WTC11 (cell line): ENCODE results near the gene CZIB. TPM values are rescaled to one million over a fixed set of nuclear protein-coding genes. Genes with fewer than 3 reads are reported as not detected.

Source experiments
- ATAC-seq: fragments of 200-7000 bp; cut with Tn5 transposase; 2 replicates; pipeline ENCODE4 v1.10.0; 2021; ENCODE audit warnings: mild to moderate bottlenecking, moderate library complexity
- CTCF ChIA-PET: fragments of 300-600 bp; sonication (Branson Sonifier 250); formaldehyde crosslinking; loops from one replicate; lab custom pipeline; 2021; ENCODE audit warnings: antibody characterized with exemption; lab: Charles Lee
- POLR2A ChIA-PET: fragments of 350-600 bp; sonication (Branson Sonifier 250); formaldehyde crosslinking; loops from one replicate; lab custom pipeline; 2021; ENCODE audit warnings: antibody characterized with exemption; lab: Charles Lee
- DNase-seq: peaks from one replicate; pipeline ENCODE4 v3.0.0; 2021; ENCODE audit warnings: low spot score
- H3K27ac Mint-ChIP-seq: 2 replicates; pipeline ENCODE4 v1.8.0; 2021; ENCODE audit warnings: mixed read lengths
- H3K27me3 Mint-ChIP-seq: 2 replicates; pipeline ENCODE4 v1.8.0; 2021; ENCODE audit warnings: low read depth, mild to moderate bottlenecking, moderate library complexity, mixed read lengths
- H3K36me3 Mint-ChIP-seq: 2 replicates; pipeline ENCODE4 v1.8.0; 2021; ENCODE audit warnings: mixed read lengths
- H3K4me1 Mint-ChIP-seq: 2 replicates; pipeline ENCODE4 v1.8.0; 2022; ENCODE audit warnings: mixed read lengths
- H3K4me3 Mint-ChIP-seq: 2 replicates; pipeline ENCODE4 v1.8.0; 2021; ENCODE audit warnings: mild to moderate bottlenecking, moderate library complexity, mixed read lengths
- H3K9me3 Mint-ChIP-seq: 2 replicates; pipeline ENCODE4 v1.8.0; 2021; ENCODE audit warnings: mixed read lengths
- ARID4B ChIP-seq: sonication (generic); formaldehyde crosslinking; IDR thresholded peaks from 2 replicates; pipeline ENCODE4 v1.8.0; 2023; ENCODE audit warnings: missing genetic modification reagents, mild to moderate bottlenecking, borderline replicate concordance
- ATF3 ChIP-seq: sonication (generic); formaldehyde crosslinking; conservative IDR thresholded peaks from 2 replicates; pipeline ENCODE4 v1.8.1; 2022; ENCODE audit warnings: mild to moderate bottlenecking, missing genetic modification reagents
- CDX4 ChIP-seq: fragments of 250-450 bp; sonication (Bioruptor Pico); IDR thresholded peaks from 2 replicates; pipeline ENCODE4 v1.9.0; 2021; ENCODE audit warnings: moderate library complexity, mild to moderate bottlenecking, inconsistent platforms, borderline replicate concordance
- ESRRA ChIP-seq: sonication (generic); formaldehyde crosslinking; IDR thresholded peaks from 2 replicates; pipeline ENCODE4 v1.8.1; 2022; ENCODE audit warnings: mild to moderate bottlenecking, missing genetic modification reagents, borderline replicate concordance
- GTF2I ChIP-seq: fragments of 250-450 bp; sonication (Bioruptor Pico); conservative IDR thresholded peaks from 2 replicates; pipeline ENCODE4 v1.4.0; 2021; ENCODE audit warnings: mild to moderate bottlenecking
- MLX ChIP-seq: sonication (generic); formaldehyde crosslinking; IDR thresholded peaks from 2 replicates; pipeline ENCODE4 v1.8.1; 2023; ENCODE audit warnings: mild to moderate bottlenecking, missing genetic modification reagents, moderate library complexity
- NFATC4 ChIP-seq: fragments of 250-450 bp; sonication (Bioruptor Pico); IDR thresholded peaks from 2 replicates; pipeline ENCODE4 v1.9.0; 2021; ENCODE audit warnings: mild to moderate bottlenecking
- NFYB ChIP-seq: sonication (generic); formaldehyde crosslinking; conservative IDR thresholded peaks from 2 replicates; pipeline ENCODE4 v1.8.0; 2022; ENCODE audit warnings: low read depth, missing genetic modification reagents
- RELA ChIP-seq: sonication (generic); formaldehyde crosslinking; IDR thresholded peaks from 2 replicates; pipeline ENCODE4 v1.8.1; 2022; ENCODE audit warnings: missing genetic modification reagents, mild to moderate bottlenecking, borderline replicate concordance
- SMAD3 ChIP-seq: sonication (generic); formaldehyde crosslinking; IDR thresholded peaks from 2 replicates; pipeline ENCODE4 v1.8.0; 2022; ENCODE audit warnings: missing genetic modification reagents, mild to moderate bottlenecking, borderline replicate concordance
- USF1 ChIP-seq: sonication (generic); formaldehyde crosslinking; IDR thresholded peaks from 2 replicates; pipeline ENCODE4 v1.8.0; 2022; ENCODE audit warnings: mild to moderate bottlenecking, missing genetic modification reagents
- ZNF219 ChIP-seq: sonication (generic); formaldehyde crosslinking; IDR thresholded peaks from 2 replicates; pipeline ENCODE4 v1.8.0; 2023; ENCODE audit warnings: missing genetic modification reagents, mild to moderate bottlenecking, borderline replicate concordance
- ZNF396 ChIP-seq: fragments of 250-450 bp; sonication (Bioruptor Pico); IDR thresholded peaks from 2 replicates; pipeline ENCODE4 v1.8.0; 2021; ENCODE audit warnings: mild to moderate bottlenecking, moderate library complexity, borderline replicate concordance
- ZNF532 ChIP-seq: fragments of 250-450 bp; sonication (Bioruptor Pico); IDR thresholded peaks from 2 replicates; pipeline ENCODE4 v1.9.0; 2021; ENCODE audit warnings: mild to moderate bottlenecking, borderline replicate concordance
- ZNF671 ChIP-seq: fragments of 250-450 bp; sonication (Bioruptor Pico); IDR thresholded peaks from 2 replicates; pipeline ENCODE4 v1.8.0; 2021; ENCODE audit warnings: mild to moderate bottlenecking
- ZSCAN18 ChIP-seq: fragments of 250-450 bp; sonication (Bioruptor Pico); IDR thresholded peaks from 2 replicates; pipeline ENCODE4 v2.1.2; 2022; ENCODE audit warnings: mild to moderate bottlenecking, moderate library complexity
- total RNA-seq: library from RNA; stranded (reverse); gene quantifications from 3 replicates; pipeline ENCODE4 v1.2.3, GENCODE V29; 2021

The CZIB gene
- total RNA-seq, 1 experiment from 2014 or later = 41.6 TPM

- ATAC-seq = no peak
- ChIA-PET POLR2A (no interaction called here), CTCF (no interaction called here)
- Mint-ChIP-seq H3K36me3 (peaks cover 87% of the 10 kb centered on the region), H3K4me3 (no peak overlapping the region), H3K4me1 (no peaks in the 10 kb centered on the region), H3K27me3 (no peaks in the 10 kb centered on the region), H3K27ac (no peak overlapping the region), H3K9me3 (no peaks in the 10 kb centered on the region)
- DNase-seq = no peak
- TF ChIP-seq ZNF532 (CRISPR knock-in tag) = no peak
- no peak for TF ChIP-seq ZNF396 (CRISPR knock-in tag)
- TF ChIP-seq ZNF671 (CRISPR knock-in tag) = no peak
- TF ChIP-seq ARID4B = no peak
- TF ChIP-seq SMAD3 (CRISPR knock-in tag) = no peak
- TF ChIP-seq NFATC4 = no peak
- TF ChIP-seq NFYB = no peak
Measured at GRCh38 chr1:53264048-53264447, 43.6 kb upstream of the CZIB start.

GRCh38 chr1:53262000-53262399 is 41.6 kb upstream of the CZIB start:
- H3K27ac Mint-ChIP-seq = no peak overlapping the region
- POLR2A ChIA-PET = no interaction called here

More at GRCh38 chr1:53262000-53262399, 41.6 kb upstream of the CZIB start:
- TF ChIP-seq GTF2I (CRISPR knock-in tag) = no peak
- TF ChIP-seq ARID4B = no peak
- no peak for TF ChIP-seq ESRRA (CRISPR knock-in tag)
- no peak for TF ChIP-seq NFATC4
- no peak for TF ChIP-seq USF1 (CRISPR knock-in tag)
- no peak for TF ChIP-seq RELA (CRISPR knock-in tag)
- no peak for TF ChIP-seq ATF3 (CRISPR knock-in tag)
- TF ChIP-seq MLX (CRISPR knock-in tag) = no peak
- no peak for TF ChIP-seq ZSCAN18 (CRISPR knock-in tag)
- TF ChIP-seq ZNF219 = no peak
- TF ChIP-seq CDX4 (CRISPR knock-in tag) = no peak
- Mint-ChIP-seq H3K36me3 (peaks cover 94% of the 10 kb centered on the region), H3K27me3 (no peaks in the 10 kb centered on the region), H3K4me3 (no peak overlapping the region), H3K4me1 (no peaks in the 10 kb centered on the region), H3K9me3 (no peaks in the 10 kb centered on the region)
- ATAC-seq = no peak
- CTCF ChIA-PET = no interaction called here
- DNase-seq = no peak
